SU-DHL-6 (cell line): ENCODE measurements around the gene PCDHA9.
A peak's percentile ranks its signal among the peaks of the same experiment; 100 is the strongest.
"Not testable (repeated sequence)": the region's sequence is repeated elsewhere in the genome, so short reads cannot be mapped to it uniquely, and the experiment has no call there.

Source experiments
- H2AFZ ChIP-seq: fragments of 200-600 bp; sonication (generic); 2 replicates; pipeline ENCODE4 v1.6.1; 2014; ENCODE audit warnings: low read depth, mild to moderate bottlenecking, moderate library complexity, mixed read lengths, antibody characterized with exemption, low read length; ENCODE audit not compliant: severe bottlenecking
- H3F3A ChIP-seq: fragments of 200-600 bp; shearing (Covaris generic); 2 replicates; pipeline ENCODE4 v1.6.0; 2016; ENCODE audit warnings: antibody characterized with exemption, mild to moderate bottlenecking; ENCODE audit not compliant: insufficient read depth
- H3K27ac ChIP-seq: fragments of 200-600 bp; sonication (generic); 2 replicates; pipeline ENCODE4 v1.5.1; 2016; ENCODE audit warnings: low read depth, mild to moderate bottlenecking, low read length, moderate library complexity, mixed read lengths
- H3K27me3 ChIP-seq: fragments of 200-600 bp; sonication (generic), shearing (Covaris generic); 2 replicates; pipeline ENCODE4 v1.6.0; 2014; ENCODE audit warnings: mild to moderate bottlenecking, low read length
- H3K36me3 ChIP-seq: fragments of 200-600 bp; sonication (generic); 2 replicates; pipeline ENCODE4 v1.6.1; 2014; ENCODE audit warnings: mild to moderate bottlenecking, low read length, mixed read lengths
- H3K4me2 ChIP-seq: fragments of 300-600, 200-600 bp; shearing (Covaris generic), sonication (generic); 2 replicates; pipeline ENCODE4 v1.6.0; 2014; ENCODE audit warnings: low read length, low read depth, mild to moderate bottlenecking; ENCODE audit not compliant: poor library complexity, severe bottlenecking
- H3K4me3 ChIP-seq: fragments of 200-600 bp; sonication (generic); 2 replicates; pipeline ENCODE4 v1.5.1; 2014; ENCODE audit warnings: antibody characterized with exemption, low read length, mild to moderate bottlenecking, mixed read lengths; ENCODE audit not compliant: insufficient read depth, poor library complexity, severe bottlenecking
- H3K79me2 ChIP-seq: fragments of 200-600 bp; sonication (generic); 2 replicates; pipeline ENCODE4 v1.6.1; 2014; ENCODE audit warnings: mild to moderate bottlenecking, low read length, moderate library complexity; ENCODE audit not compliant: insufficient read depth
- H3K9ac ChIP-seq: fragments of 200-600 bp; sonication (generic); 2 replicates; pipeline ENCODE4 v1.7.0; 2014; ENCODE audit warnings: mild to moderate bottlenecking, low read length
- H3K9me2 ChIP-seq: fragments of 200-600 bp; sonication (generic); replicated peaks from 2 replicates; pipeline ENCODE4 v1.6.1; 2014; ENCODE audit warnings: low read length; ENCODE audit not compliant: insufficient read depth
- H3K9me3 ChIP-seq: fragments of 200-600 bp; sonication (generic); 2 replicates; pipeline ENCODE4 v1.6.1; 2014; ENCODE audit warnings: low read length, mixed read lengths; ENCODE audit not compliant: insufficient read depth
- H4K20me1 ChIP-seq: fragments of 200-600 bp; sonication (generic); 2 replicates; pipeline ENCODE4 v1.6.1; 2014; ENCODE audit warnings: low read depth, mild to moderate bottlenecking, antibody characterized with exemption, low read length, moderate library complexity, mixed read lengths
- CTCF ChIP-seq: fragments of 200-600 bp; sonication (generic); IDR thresholded peaks from one replicate; pipeline ENCODE4 v1.5.1; 2017; ENCODE audit warnings: antibody characterized with exemption, mild to moderate bottlenecking, low read length, moderate library complexity; ENCODE audit not compliant: insufficient read depth, poor library complexity, severe bottlenecking
- EZH2phosphoT487 ChIP-seq: fragments of 200-600 bp; sonication (generic), shearing (Covaris generic); conservative IDR thresholded peaks from 2 replicates; pipeline ENCODE4 v1.6.1; 2018; ENCODE audit warnings: mild to moderate bottlenecking, antibody characterized with exemption, low read length, moderate library complexity, mixed read lengths

The PCDHA9 gene

GRCh38 chr5:140835622-140836510, 12.3 kb upstream of the PCDHA9 start:
- TF ChIP-seq EZH2phosphoT487 (no peak), CTCF (no peak)
- no peaks in the 10 kb centered on the region for H3K9me2 ChIP-seq
- no peak overlapping the region for H3K9ac ChIP-seq
- no peak overlapping the region for H3K27ac ChIP-seq
- no peaks in the 10 kb centered on the region for H3F3A ChIP-seq
- H3K4me3 ChIP-seq: no peak overlapping the region
- H2AFZ ChIP-seq: no peak overlapping the region
- H3K9me3 ChIP-seq: no peaks in the 10 kb centered on the region
- no peaks in the 10 kb centered on the region for H3K36me3 ChIP-seq
- no peak overlapping the region for H3K4me2 ChIP-seq
- no peaks in the 10 kb centered on the region for H4K20me1 ChIP-seq
- H3K79me2 ChIP-seq: no peaks in the 10 kb centered on the region
- no peaks in the 10 kb centered on the region for H3K27me3 ChIP-seq

- H3K9me2 ChIP-seq: no peaks in the 10 kb centered on the region
- H3F3A ChIP-seq: no peaks in the 10 kb centered on the region
- H3K36me3 ChIP-seq: no peaks in the 10 kb centered on the region
- no peaks in the 10 kb centered on the region for H3K27me3 ChIP-seq
- no peaks in the 10 kb centered on the region for H3K79me2 ChIP-seq
- H3K27ac ChIP-seq: no peak within 1 kb of the TSS
- no peak for TF ChIP-seq EZH2phosphoT487
- peak; percentile 28 for TF ChIP-seq CTCF
- no peaks in the 10 kb centered on the region for H4K20me1 ChIP-seq
- H3K9ac ChIP-seq: no peak within 1 kb of the TSS
- H2AFZ ChIP-seq: no peak within 1 kb of the TSS
- no peaks in the 10 kb centered on the region for H3K9me3 ChIP-seq
- no peak within 1 kb of the TSS for H3K4me3 ChIP-seq
- H3K4me2 ChIP-seq: peak within 1 kb of the TSS; percentile 31
These were observed 6.9 kb upstream of the PCDHA9 start, which contains the start of gene PCDHA8 for GRCh38 chr5:140840978-140841962. Gene PCDHA8, plus strand, starts transcription at chr5:140841187. Its CDS starts 135 bp downstream, at chr5:140841322.

GRCh38 chr5:140842798-140843733, 5.1 kb upstream of the PCDHA9 start:
- H3K9me3 ChIP-seq: no peaks in the 10 kb centered on the region
- no peak overlapping the region for H3K9ac ChIP-seq
- no peak overlapping the region for H3K4me3 ChIP-seq
- no peaks in the 10 kb centered on the region for H3K27me3 ChIP-seq
- no peaks in the 10 kb centered on the region for H3K9me2 ChIP-seq
- H3K79me2 ChIP-seq: no peaks in the 10 kb centered on the region
- H4K20me1 ChIP-seq: no peaks in the 10 kb centered on the region
- H3K4me2 ChIP-seq: no peak overlapping the region
- TF ChIP-seq EZH2phosphoT487: no peak
- H2AFZ ChIP-seq: no peak overlapping the region
- no peaks in the 10 kb centered on the region for H3F3A ChIP-seq
- no peaks in the 10 kb centered on the region for H3K36me3 ChIP-seq
- no peak overlapping the region for H3K27ac ChIP-seq

GRCh38 chr5:140849831-140850634, 1.9 kb downstream of the PCDHA9 start:
- not testable (repeated sequence) for H3K79me2 ChIP-seq, H3K9ac ChIP-seq, H2AFZ ChIP-seq, H3K4me2 ChIP-seq, H3K27me3 ChIP-seq, H3K27ac ChIP-seq, H3K4me3 ChIP-seq, H3K9me2 ChIP-seq, H3K9me3 ChIP-seq, H3K36me3 ChIP-seq, H3F3A ChIP-seq, H4K20me1 ChIP-seq
